GM21367 (cell line): ENCODE data around the gene LRP1.

Source experiments
- ATAC-seq: cut with Tn5 transposase; IDR thresholded peaks from one replicate; pipeline ENCODE4 v1.9.1; 2021; ENCODE audit not compliant: unreplicated experiment

Gene LRP1

GRCh38 chr12:57093415-57094207, 34.7 kb upstream of the LRP1 start:
- no peak for ATAC-seq

GRCh38 chr12:57094208-57095160, 33.8 kb upstream of the LRP1 start:
- no peak for ATAC-seq

- ATAC-seq = no peak
These were observed 32.8 kb upstream of the LRP1 start for GRCh38 chr12:57095440-57095839.

DNA sequence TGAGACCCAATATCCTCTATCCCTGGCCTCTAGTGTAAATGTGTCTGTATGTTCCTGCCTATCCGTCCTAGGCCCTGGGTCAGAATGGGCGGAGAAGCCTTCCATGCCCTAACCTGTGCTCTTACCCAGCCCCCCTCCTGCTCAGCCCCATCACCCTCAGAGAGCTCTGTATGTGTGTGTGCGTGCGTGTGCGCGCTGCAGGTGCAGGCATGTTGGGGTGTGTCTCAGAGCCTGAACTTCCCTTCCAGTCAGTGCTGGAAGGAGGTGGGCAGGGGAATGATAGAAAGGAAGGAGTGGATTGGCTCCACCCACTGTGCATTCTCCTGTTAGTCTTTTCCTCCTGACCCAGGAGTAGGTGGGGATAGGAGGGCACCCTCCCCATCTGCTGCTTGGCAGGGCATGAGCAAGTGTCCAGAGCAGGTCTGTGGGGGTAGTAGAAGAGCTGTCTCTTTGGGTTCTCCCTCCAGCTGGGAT, 32.1 kb upstream of the LRP1 start:
- ATAC-seq = no peak

DNA sequence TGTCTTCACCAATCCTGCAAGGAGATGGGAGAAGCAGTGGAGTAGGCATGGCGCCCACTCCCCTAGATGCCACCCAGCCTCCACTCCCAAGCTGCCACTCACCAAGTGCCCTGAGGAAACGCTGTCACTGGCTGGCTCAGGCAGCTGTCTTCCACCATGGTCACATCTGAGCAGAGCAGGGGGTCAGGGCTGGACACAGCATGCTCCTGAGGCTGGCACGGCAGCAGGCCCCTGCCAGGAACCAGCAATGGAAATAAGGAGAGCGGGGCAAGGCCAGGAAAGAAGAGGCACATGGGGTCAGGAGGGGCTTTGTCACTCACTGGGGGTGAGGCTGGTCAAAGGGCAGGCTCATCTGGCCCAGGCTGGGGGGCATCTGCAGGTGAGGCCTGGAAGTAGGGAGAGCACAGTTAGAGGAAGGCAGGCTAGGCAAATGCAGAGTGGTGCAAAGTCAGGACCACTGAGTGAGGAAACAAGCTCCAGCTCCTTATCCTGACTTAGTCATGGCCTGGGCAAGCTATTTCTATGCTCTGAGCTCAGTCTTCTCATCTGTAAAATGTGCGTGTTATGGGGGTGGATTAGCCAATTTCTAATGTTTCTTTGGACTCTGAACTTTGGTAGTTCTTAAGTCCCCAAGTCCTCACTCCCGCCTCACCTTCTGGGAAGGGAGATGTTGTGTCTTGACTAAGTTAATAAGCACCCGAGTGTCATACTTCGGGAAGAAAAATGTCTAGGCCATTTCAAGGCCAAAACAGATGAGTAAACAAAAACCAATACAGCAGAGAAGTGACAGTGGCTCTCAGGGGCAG, 31.3 kb upstream of the LRP1 start:
- ATAC-seq = no peak

GRCh38 chr12:57097554-57097835, 30.8 kb upstream of the LRP1 start:
- ATAC-seq = no peak

GRCh38 chr12:57098546-57098945, 29.7 kb upstream of the LRP1 start:
- ATAC-seq = no peak

GRCh38 chr12:57099047-57099714, 29.1 kb upstream of the LRP1 start:
- no peak for ATAC-seq

- ATAC-seq = no peak
These were observed 28.5 kb upstream of the LRP1 start for GRCh38 chr12:57099766-57100165.

DNA sequence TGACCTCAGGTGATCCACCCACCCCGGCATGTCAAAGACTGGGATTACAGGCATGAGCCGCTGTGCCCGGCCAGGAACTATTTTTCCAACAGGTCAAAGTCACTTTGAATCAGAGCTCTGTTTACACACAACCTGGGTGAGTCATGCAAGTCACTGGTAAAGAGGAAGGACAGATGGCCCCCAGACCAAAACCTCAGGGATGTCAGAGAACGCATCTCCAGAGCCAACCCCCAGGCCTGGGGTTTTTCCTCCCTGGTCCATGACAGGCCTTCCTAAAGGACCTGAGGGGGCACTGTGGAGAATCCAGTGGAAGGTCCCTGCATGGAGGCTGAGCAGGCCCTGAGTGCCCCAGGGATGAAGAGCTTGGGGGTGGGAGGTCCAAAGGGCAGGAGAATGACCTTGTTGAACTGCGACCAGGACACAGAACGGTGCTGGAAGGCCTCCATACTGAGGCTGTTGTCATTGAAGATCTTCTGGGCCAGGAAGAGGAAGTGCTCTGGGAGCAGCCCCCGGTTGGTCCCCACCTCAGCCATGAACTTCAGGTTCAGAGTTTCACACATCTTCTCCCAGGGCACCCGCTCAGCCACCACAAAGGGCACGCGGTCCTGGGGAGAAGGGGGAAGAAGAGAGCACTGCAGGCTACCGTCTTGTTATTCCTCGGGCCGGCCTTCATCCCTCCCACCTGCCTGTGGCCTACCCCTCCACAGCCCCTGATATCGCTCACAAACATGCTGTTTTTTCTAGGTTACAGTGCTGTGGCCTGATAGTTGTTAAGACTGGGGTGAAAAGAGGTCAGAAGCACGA, 26.2 kb upstream of the LRP1 start:
- ATAC-seq = no peak

GRCh38 chr12:57103856-57104255, 24.4 kb upstream of the LRP1 start:
- ATAC-seq = no peak

- ATAC-seq = no peak
These were observed 23.9 kb upstream of the LRP1 start for GRCh38 chr12:57104292-57104910.

GRCh38 chr12:57105011-57105753, 23.1 kb upstream of the LRP1 start:
- no peak for ATAC-seq

DNA sequence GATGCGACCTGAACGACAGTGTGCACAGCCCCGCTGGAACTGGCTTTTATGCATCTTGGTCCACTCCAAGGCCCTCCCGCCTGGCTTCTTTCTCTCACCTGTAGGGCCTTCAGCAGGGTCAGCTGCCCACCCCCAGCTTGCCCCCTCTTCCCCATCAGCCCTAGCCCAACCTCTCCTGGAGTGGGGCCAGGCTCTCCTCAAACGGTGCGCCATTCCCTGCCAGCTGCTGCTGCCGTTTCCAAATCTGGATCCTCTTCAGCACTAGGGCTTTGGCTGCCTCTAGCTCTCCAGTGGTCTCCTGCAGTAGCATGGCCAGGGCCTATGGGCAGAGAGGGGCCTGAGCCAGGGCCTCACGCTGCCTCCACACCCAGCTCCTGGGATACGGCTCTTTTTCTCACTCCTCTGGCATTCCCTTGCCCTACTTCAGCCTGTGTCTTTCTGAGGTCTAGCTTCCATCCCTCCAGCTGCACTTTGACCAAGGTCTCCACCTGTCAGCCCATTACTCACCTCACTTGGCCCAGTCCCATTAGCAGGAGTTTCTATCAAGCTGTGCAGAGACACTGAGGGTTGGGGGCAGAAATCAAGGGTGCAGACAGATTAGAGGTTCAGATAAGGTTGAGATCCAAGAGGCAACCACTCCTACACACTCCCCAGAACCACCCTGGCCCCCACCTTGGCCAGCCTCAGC, 22.1 kb upstream of the LRP1 start:
- ATAC-seq = no peak

GRCh38 chr12:57107456-57108155, 20.7 kb upstream of the LRP1 start:
- no peak for ATAC-seq

- ATAC-seq = no peak
These were observed 18.8 kb upstream of the LRP1 start for GRCh38 chr12:57109207-57110103.
